ENCODE measurements around the gene MTMR10. TPM values are rescaled to one million over a fixed set of nuclear protein-coding genes. Genes with fewer than 3 reads are reported as not detected.

MTMR10 gene
- polyA plus RNA-seq, 1 donor from 2014 or later, result 2.3 TPM

DNA sequence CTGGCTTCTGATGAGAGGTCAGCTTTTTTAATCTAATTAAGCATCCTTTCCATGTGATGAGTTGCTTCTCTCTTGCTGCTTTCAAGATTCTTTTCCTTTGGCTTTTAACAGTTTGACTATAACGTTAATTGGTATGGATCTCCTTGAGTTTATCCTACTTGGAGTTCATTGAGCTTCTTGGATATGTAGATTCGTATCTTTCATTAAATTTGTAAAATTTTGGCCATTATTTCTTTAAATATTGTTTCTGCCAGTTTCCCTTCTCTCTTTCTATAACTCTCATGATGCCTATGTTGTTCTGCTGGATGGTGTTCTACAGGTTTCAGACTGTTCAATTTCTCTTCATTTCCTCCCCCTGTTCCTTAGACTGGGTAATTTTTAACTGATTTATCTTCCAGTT is 21.0 kb upstream of the MTMR10 start:
- no peaks in the 10 kb centered on the region for H3K27me3 ChIP-seq (ENCODE audit: insufficient read depth, low read depth, low read length)
- TF ChIP-seq, protein P1, sequence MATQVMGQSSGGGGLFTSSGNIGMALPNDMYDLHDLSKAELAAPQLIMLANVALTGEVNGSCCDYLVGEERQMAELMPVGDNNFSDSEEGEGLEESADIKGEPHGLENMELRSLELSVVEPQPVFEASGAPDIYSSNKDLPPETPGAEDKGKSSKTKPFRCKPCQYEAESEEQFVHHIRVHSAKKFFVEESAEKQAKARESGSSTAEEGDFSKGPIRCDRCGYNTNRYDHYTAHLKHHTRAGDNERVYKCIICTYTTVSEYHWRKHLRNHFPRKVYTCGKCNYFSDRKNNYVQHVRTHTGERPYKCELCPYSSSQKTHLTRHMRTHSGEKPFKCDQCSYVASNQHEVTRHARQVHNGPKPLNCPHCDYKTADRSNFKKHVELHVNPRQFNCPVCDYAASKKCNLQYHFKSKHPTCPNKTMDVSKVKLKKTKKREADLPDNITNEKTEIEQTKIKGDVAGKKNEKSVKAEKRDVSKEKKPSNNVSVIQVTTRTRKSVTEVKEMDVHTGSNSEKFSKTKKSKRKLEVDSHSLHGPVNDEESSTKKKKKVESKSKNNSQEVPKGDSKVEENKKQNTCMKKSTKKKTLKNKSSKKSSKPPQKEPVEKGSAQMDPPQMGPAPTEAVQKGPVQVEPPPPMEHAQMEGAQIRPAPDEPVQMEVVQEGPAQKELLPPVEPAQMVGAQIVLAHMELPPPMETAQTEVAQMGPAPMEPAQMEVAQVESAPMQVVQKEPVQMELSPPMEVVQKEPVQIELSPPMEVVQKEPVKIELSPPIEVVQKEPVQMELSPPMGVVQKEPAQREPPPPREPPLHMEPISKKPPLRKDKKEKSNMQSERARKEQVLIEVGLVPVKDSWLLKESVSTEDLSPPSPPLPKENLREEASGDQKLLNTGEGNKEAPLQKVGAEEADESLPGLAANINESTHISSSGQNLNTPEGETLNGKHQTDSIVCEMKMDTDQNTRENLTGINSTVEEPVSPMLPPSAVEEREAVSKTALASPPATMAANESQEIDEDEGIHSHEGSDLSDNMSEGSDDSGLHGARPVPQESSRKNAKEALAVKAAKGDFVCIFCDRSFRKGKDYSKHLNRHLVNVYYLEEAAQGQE (IDR thresholded peaks at IDR 0.05; ENCODE audit: borderline replicate concordance), result no peak
- no peak overlapping the region for H3K27ac ChIP-seq (ENCODE audit: low read length)

DNA sequence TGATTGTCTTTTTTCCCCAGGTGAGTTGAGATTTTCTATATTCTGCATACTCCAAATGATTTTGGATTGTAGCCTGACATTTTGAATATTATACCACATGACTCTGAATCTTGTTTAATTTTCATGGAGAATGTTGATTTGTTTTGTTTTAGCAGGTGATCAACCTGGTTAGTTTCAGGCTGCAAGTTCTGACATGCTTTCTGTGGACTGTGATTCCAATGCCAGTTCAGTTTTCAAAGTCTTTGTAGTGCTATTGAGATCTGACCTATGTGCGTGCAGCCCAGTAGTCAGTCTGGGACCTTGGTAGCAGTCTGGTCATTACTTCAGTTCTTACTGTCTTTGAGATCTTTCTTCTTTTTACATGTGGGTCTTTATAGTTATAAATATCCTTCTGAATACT is 18.6 kb upstream of the MTMR10 start:
- Histone ChIP-seq H3K27ac (ENCODE audit: low read length) (no peak overlapping the region), H3K9me2 (ENCODE audit: insufficient read depth, low read length) (no peaks in the 10 kb centered on the region), H3K9me3 (ENCODE audit: low read length) (peaks cover 3% of the 10 kb centered on the region), H3K4me3 (ENCODE audit: low read length) (no peak overlapping the region), H3K27me3 (ENCODE audit: insufficient read depth, low read depth, low read length) (no peaks in the 10 kb centered on the region), H3K4me2 (ENCODE audit: low read length) (no peak overlapping the region), H2AFZ (ENCODE audit: low read depth, low read length) (no peak overlapping the region), H3K36me3 (ENCODE audit: insufficient read depth, low read length) (no peaks in the 10 kb centered on the region), H4K20me1 (ENCODE audit: insufficient read depth) (no peaks in the 10 kb centered on the region), H3K79me2 (replicated peaks; ENCODE audit: insufficient read depth, low read length) (no peaks in the 10 kb centered on the region), H3K9ac (ENCODE audit: low read length) (no peak overlapping the region), H3F3A (ENCODE audit: insufficient read depth, low read length, poor library complexity, severe bottlenecking) (no peaks in the 10 kb centered on the region)
- TF ChIP-seq, protein P2, sequence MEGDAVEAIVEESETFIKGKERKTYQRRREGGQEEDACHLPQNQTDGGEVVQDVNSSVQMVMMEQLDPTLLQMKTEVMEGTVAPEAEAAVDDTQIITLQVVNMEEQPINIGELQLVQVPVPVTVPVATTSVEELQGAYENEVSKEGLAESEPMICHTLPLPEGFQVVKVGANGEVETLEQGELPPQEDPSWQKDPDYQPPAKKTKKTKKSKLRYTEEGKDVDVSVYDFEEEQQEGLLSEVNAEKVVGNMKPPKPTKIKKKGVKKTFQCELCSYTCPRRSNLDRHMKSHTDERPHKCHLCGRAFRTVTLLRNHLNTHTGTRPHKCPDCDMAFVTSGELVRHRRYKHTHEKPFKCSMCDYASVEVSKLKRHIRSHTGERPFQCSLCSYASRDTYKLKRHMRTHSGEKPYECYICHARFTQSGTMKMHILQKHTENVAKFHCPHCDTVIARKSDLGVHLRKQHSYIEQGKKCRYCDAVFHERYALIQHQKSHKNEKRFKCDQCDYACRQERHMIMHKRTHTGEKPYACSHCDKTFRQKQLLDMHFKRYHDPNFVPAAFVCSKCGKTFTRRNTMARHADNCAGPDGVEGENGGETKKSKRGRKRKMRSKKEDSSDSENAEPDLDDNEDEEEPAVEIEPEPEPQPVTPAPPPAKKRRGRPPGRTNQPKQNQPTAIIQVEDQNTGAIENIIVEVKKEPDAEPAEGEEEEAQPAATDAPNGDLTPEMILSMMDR (IDR thresholded peaks at IDR 0.05; ENCODE audit: poor library complexity, severe bottlenecking), result no peak
- TF ChIP-seq RAD21 (conservative IDR thresholded peaks at IDR 0.05), result no peak
- TF ChIP-seq, protein P1 (IDR thresholded peaks at IDR 0.05; ENCODE audit: borderline replicate concordance), result no peak
- TF ChIP-seq TAF1 (IDR thresholded peaks at IDR 0.05; ENCODE audit: low read depth), result no peak
- TF ChIP-seq EZH2 (IDR thresholded peaks at IDR 0.05; ENCODE audit: borderline replicate concordance, insufficient read depth, low read length, poor library complexity, severe bottlenecking), result no peak
- TF ChIP-seq MXI1 (conservative IDR thresholded peaks at IDR 0.05; ENCODE audit: poor library complexity, severe bottlenecking), result no peak

More for the DNA sequence above, 21.0 kb upstream of the MTMR10 start:
- Histone ChIP-seq H3K4me3 (ENCODE audit: low read length) (no peak overlapping the region), H3K79me2 (replicated peaks; ENCODE audit: insufficient read depth, low read length) (no peaks in the 10 kb centered on the region), H3K9me3 (ENCODE audit: low read length) (peaks cover 3% of the 10 kb centered on the region), H3K9me2 (ENCODE audit: insufficient read depth, low read length) (no peaks in the 10 kb centered on the region), H3K36me3 (ENCODE audit: insufficient read depth, low read length) (no peaks in the 10 kb centered on the region), H3F3A (ENCODE audit: insufficient read depth, low read length, poor library complexity, severe bottlenecking) (no peaks in the 10 kb centered on the region), H3K9ac (ENCODE audit: low read length) (no peak overlapping the region), H2AFZ (ENCODE audit: low read depth, low read length) (no peak overlapping the region), H3K4me2 (ENCODE audit: low read length) (no peak overlapping the region), H4K20me1 (ENCODE audit: insufficient read depth) (no peaks in the 10 kb centered on the region)

All from neural cell (in vitro differentiated cells).